ENCODE measurements around the gene USP6NL.

Gene USP6NL

DNA sequence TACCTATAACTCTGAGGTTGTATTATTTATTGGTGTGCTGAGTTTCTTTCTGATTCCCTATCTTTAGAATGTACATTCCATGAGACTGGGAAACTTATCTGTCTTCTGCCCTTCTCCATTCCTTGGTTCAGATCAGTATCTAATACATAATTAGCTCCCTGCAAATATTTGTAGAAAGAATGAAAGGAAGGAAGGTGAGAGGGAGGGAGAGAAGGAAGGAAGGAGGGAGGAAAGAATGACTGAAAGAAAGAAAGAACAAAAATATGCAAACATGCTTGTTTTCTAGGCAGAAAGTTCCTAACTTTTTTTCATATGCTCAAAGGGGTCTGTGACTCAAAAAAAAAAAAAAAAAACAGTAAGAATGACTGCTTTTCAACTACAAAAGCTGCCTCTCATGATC lies 3.9 kb upstream of the USP6NL start:
- DNase-seq = no peak

DNA sequence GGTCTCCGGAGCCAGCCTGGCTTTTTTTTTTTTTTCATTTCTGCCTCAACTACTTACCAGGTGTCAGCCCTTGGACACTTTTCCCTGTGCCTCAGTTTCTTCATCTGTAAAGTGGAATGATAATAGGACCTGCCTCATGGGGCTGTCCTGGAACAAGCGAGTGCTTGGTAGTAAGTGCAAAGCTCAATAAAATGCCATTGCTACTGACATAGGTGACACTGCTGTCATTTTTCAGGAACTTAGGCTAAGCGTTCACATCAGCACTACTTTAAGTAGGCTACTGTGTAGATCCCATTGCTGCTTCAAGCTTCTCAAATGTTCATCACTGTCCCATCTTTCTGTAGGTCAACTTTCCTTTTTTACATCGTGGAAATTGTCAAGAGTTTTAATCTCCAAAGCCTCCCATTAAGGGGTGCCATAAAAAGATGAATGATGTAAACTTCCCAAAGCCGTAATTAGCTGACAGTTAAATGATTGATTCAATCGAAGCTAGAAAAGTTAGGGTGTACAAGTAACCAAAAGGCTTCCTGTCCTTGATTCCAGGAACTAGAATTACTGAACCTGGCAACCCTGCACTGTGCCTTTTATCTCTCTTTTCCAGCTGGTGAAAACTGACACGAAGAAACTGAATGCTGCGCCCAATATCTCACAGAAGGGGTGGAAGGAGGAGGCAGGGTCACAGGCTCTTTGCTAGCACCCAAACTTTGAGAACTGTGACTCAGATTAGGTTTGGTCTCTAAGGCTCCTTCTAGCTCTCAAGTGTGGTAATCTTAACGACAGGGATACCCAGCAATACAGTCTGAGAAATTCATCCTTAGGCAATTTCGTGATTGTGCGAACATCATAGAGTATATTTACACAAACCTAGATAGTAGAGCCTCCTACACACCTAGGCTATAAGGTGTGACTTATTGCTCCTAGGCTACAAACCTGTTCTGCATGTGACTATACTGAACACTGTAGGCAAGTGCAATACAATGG lies 861 bp upstream of the USP6NL start:
- no peak for DNase-seq

GRCh38 chr10:11610826-11611247 lies 613 bp downstream of the USP6NL start:
- DNase-seq = no peak

GRCh38 chr10:11610166-11610825 lies 1.2 kb downstream of the USP6NL start:
- DNase-seq = no peak

DNA sequence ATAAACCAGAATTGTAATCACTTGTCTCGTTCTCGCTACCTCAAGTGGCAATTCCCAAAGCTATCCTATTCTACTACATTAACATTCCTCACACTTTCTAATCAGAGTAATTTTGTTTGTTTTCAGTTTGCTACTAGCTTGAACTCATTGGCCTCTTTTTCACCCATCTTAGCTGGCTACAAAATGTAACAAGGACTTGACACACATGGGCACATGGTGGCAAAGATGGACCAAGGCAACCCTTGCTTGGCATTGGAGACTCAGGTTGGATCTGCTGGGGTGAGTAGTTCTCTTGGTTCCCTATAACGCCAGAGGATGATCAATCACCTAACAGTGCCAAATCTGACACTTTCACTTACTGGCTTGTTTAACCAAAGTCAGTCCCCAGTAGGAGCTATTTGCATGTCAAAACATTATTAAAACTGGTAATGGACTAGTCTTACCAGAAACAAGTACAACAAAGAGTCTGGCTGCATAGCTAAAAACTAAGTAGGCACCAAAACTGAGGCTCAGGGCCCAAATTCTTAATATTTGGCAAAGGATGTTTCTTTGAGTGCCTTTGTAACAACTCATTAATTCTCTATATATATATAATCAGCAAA lies 1.9 kb downstream of the USP6NL start:
- no peak for DNase-seq

- DNase-seq = no peak
Observed at GRCh38 chr10:11609052-11609451, 2.4 kb downstream of the USP6NL start.

GRCh38 chr10:11608159-11609013 lies 3.1 kb downstream of the USP6NL start:
- DNase-seq = no peak

- no peak for DNase-seq
Observed at GRCh38 chr10:11605807-11606408, 5.5 kb downstream of the USP6NL start.

DNA sequence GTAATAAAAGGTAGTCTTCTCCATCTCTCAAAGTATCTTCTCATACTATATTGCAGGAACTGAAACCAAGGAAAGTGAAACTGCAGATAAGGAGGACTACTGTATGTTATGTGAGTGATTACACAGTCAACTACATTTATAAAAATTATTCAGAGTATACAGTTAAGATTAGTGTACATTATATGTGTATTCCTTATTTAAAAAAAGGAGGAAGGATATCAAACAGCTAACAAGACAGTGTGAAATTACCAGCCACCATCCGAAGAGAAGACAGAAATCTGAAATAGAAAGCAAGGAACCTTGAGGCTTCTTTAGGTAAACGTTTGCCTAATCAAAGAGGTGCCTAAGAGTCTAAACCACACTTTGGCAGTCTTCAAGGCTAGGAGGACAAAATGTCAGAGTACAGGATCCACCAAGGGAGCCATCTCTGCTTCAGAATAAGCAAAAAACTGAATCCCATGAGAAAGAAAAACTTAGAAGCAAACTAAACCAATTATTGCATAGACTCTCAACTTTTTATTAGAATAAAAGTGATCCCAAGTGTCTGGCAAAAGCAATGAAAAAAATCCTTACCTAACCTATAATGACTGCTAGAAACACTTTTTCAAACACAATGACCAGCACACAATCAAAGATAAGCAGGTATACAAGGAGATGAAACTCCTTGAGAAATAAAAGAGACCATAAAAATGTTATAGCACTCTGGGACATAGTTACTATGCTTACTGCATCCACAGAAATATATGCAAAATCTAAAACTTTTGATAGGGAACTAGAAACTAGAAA lies 6.4 kb downstream of the USP6NL start:
- DNase-seq = no peak

DNA sequence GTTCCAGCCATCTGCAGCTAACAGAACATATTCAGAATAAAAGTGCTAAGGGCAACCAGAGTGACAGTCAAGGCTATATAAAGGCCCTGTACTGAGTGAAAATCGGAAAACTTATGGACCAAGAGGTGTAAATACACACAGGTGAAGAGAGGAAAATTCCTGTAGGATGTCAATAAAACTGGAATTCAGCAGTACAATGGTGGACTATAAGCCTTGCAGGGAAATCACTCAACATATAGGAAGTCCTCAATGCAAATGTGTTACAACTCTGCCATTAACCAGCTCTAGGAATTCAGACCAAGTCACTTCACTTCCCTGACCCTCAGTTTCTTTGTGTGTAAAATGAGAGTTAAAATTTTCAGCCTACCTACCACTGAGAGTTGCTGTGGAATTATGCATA lies 7.7 kb downstream of the USP6NL start:
- DNase-seq = no peak

GRCh38 chr10:11602919-11603523 lies 8.4 kb downstream of the USP6NL start:
- no peak for DNase-seq

DNA sequence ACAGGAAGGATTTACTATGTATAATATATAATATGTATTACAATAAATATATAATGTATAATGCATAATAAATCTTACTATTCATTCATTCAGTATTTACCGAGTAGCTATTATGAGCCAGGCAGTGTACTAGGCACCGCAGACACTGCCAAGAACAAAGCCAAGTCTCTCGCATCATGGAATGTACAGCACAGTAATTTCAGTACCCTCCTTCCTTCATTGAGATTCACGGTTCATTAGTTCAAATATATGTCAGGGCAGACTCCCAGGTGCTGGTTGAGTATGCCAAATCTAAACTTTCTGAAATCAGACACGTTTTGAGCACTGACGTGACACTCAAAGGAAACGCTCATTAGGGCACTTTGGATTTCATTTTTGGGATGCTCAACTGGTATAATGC lies 9.1 kb downstream of the USP6NL start:
- no peak for DNase-seq

- no peak for DNase-seq
Observed at GRCh38 chr10:11601670-11602069, 9.8 kb downstream of the USP6NL start.

DNA sequence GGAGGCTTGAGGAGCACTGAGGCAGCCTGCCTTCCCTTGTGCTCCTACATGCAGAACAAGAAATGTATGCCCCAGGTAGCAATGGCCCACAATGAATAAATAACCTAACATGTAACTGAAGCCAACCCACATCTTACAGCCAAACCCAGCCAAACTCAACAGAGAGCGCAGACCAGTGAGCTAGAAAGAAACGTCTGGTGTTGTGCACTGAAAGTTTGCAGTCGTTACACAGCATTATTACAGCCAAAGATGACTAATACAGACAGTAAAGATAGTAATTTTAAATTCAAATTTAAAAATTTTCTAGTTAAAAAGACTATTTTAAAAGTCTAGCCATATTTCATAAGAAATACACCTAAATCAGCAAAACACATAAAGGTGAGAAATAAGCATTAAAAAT lies 11.2 kb downstream of the USP6NL start:
- DNase-seq = no peak

DNA sequence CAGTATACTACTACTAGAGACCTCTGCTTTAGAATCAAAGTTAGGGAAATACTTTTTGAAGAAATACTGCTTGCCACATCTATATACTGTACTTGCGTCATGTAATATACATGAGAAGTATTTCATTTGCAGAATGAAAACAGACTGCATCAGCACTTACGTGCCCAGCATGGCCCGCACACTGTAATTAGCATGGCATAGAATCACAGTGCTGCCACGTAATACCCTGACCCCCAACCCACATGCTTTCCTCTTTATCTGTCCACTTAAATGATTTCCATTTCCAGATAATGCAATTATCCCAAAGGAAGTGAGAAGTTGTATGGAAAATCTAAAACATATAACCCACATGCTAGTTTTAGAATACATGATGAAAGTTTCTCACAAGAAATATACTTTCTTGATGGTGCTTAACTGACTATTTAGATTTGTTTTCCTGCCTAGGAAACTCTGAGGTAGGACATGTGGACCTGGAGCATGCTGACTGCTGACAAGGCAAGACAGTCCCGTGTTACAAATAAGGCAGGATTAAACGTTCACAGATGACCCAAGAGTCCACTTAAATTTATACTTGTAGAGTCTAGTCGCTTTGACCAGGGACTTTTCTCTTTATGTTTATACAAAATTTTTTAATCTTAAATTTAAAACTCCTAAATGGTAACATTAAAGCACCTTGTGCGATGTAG lies 12.6 kb downstream of the USP6NL start:
- no peak for DNase-seq

GRCh38 chr10:11597470-11597869 lies 14.0 kb downstream of the USP6NL start:
- DNase-seq = no peak

DNA sequence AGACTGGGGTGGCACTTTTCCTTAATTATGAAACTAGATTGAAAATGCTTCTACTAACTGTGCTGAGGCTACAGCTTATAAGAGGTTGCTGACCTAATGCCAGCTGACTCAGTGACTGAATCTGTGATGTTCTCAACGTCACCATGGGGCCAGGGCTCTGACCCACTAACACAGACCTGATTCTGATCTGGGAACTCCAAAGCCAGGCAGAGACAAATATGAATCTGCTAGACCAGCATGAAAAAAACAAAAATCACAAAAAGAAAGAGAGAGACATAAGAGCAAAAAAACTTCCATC lies 16.1 kb downstream of the USP6NL start:
- no peak for DNase-seq

- no peak for DNase-seq
Observed at GRCh38 chr10:11594589-11595394, 16.7 kb downstream of the USP6NL start.

DNA sequence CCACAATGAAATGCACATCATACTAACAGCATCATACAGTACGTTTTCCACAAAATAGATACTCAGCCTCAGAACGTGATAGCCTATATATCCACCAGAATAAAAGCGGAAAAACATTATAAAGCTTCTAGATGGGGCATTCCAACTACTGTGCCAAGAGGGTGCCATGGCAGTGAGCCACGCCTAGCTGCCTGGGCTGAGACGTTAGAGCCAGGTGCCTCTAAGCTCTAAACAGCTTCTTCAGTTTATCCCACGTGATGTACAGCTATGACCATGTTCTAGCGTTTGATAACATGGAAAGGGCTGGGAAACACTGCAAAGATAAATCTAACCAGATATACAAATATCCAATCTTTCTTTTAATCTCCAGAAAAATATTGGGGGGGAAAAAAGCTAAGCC lies 17.8 kb downstream of the USP6NL start:
- DNase-seq = no peak

DNA sequence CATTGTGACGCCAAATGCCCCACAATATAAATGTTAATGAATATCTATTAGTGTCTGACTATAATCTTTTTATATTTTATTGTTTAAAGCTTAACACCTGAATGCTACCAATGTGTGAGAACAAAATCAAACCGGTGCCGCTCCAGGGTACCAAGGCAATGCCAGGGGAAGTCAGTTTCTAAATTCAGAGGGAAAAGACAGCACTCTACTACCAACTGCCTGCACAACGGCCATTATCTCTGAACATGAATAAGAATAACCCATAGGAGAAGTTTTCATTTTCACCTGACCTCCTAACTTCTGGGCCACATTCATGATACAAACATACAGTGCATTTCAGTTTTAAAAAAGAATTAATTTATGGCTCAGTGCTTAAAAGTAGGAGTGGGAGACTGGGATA lies 21.7 kb downstream of the USP6NL start:
- no peak for DNase-seq

Data from CD4-positive, alpha-beta T cell treated with Interleukin-21 for 1 hour (primary cell).